HPDE6-E6E7 (cell line): ENCODE measurements around the gene MUC5AC.

Source experiments
- DNase-seq: peaks from one replicate; pipeline ENCODE4 v3.0.0; 2011; ENCODE audit warnings: missing footprints; ENCODE audit errors: extremely low spot score

Gene MUC5AC

GRCh38 chr11:1225386-1226225 is 67.9 kb downstream of the MUC5AC start:
- no peak for DNase-seq

- DNase-seq, result no peak
These were observed 68.7 kb downstream of the MUC5AC start for GRCh38 chr11:1226226-1226985.

GRCh38 chr11:1226986-1227550 is 69.3 kb downstream of the MUC5AC start:
- no peak for DNase-seq

GRCh38 chr11:1227551-1228100 is 69.9 kb downstream of the MUC5AC start:
- DNase-seq, result no peak

GRCh38 chr11:1228101-1228821 is 70.5 kb downstream of the MUC5AC start:
- no peak for DNase-seq

GRCh38 chr11:1228921-1229451 is 71.2 kb downstream of the MUC5AC start:
- DNase-seq, result no peak

- DNase-seq, result no peak
These were observed 71.8 kb downstream of the MUC5AC start for GRCh38 chr11:1229471-1230120.

- no peak for DNase-seq
These were observed 72.3 kb downstream of the MUC5AC start for GRCh38 chr11:1230121-1230455.

- DNase-seq, result no peak
These were observed 73.0 kb downstream of the MUC5AC start for GRCh38 chr11:1230456-1231395.

GRCh38 chr11:1231396-1232020 is 73.8 kb downstream of the MUC5AC start:
- DNase-seq, result no peak

GRCh38 chr11:1232021-1232882 is 74.5 kb downstream of the MUC5AC start:
- no peak for DNase-seq

GRCh38 chr11:1232883-1233321 is 75.1 kb downstream of the MUC5AC start:
- no peak for DNase-seq

GRCh38 chr11:1233351-1234053 is 75.7 kb downstream of the MUC5AC start:
- no peak for DNase-seq

GRCh38 chr11:1234054-1234720 is 76.4 kb downstream of the MUC5AC start:
- no peak for DNase-seq

GRCh38 chr11:1234771-1235305 is 77.1 kb downstream of the MUC5AC start:
- DNase-seq, result no peak

GRCh38 chr11:1235306-1235900 is 77.7 kb downstream of the MUC5AC start:
- no peak for DNase-seq
